Loucy (cell line): ENCODE results near the gene COA1.

Experiments
- CTCF ChIP-seq: fragments of 200-600 bp; sonication (generic); conservative IDR thresholded peaks from 2 replicates; pipeline ENCODE4 v1.5.1; 2014; ENCODE audit warnings: mild to moderate bottlenecking, antibody characterized with exemption, low read length
- EZH2phosphoT487 ChIP-seq: fragments of 200-600 bp; IDR thresholded peaks from 2 replicates; pipeline ENCODE4 v1.6.1; 2018; ENCODE audit warnings: antibody characterized with exemption, mild to moderate bottlenecking, moderate library complexity, borderline replicate concordance

DNA sequence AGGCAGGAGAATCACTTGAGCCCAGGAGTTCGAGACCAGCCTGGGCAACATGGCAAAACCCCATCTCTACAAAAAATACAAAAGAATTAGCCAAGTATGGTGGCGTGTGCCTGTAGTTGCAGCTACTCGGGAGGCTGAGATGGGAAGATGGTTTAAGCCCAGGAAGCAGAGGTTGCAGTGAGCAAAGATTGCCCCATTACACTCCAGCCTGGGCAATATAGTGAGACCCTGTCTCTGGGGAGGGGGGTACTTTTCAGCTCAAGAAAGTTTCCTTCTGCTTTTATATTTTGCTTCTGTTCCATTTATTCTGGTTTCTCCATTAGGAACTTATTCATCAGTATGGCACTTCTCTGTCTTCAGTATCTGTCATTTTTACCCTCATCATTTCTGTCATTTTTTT lies 48.6 kb downstream of the COA1 start:
- no peak for TF ChIP-seq CTCF
- TF ChIP-seq EZH2phosphoT487 = no peak
